ENCODE results near the gene NFYC.
"Not testable (repeated sequence)": the region's sequence is repeated elsewhere in the genome, so short reads cannot be mapped to it uniquely, and the experiment has no call there.

Gene NFYC

GRCh38 chr1:40706626-40707025 is 15.1 kb downstream of the NFYC start:
- DNase-seq (ENCODE audit: low spot score), result no peak

- peak; percentile 81 for DNase-seq (ENCODE audit: low spot score)
These were observed 17.2 kb downstream of the NFYC start for GRCh38 chr1:40708750-40709099.

- peak; percentile 86 for DNase-seq (ENCODE audit: low spot score)
These were observed 17.7 kb downstream of the NFYC start for GRCh38 chr1:40709100-40709801.

GRCh38 chr1:40709802-40710278 is 18.3 kb downstream of the NFYC start:
- DNase-seq (ENCODE audit: low spot score), result no peak

GRCh38 chr1:40710581-40711315 is 19.2 kb downstream of the NFYC start:
- DNase-seq (ENCODE audit: low spot score), result no peak

GRCh38 chr1:40711465-40712404 is 20.2 kb downstream of the NFYC start:
- peak; percentile 20 for DNase-seq (ENCODE audit: low spot score)

GRCh38 chr1:40712405-40712944 is 21.0 kb downstream of the NFYC start:
- DNase-seq (ENCODE audit: low spot score), result no peak

- no peak for DNase-seq (ENCODE audit: low spot score)
These were observed 21.5 kb downstream of the NFYC start for GRCh38 chr1:40712997-40713396.

- no peak for DNase-seq (ENCODE audit: low spot score)
These were observed 24.1 kb downstream of the NFYC start for GRCh38 chr1:40715491-40716059.

GRCh38 chr1:40717065-40717464 is 25.6 kb downstream of the NFYC start:
- no peak for DNase-seq (ENCODE audit: low spot score)

GRCh38 chr1:40717955-40718354 is 26.5 kb downstream of the NFYC start:
- DNase-seq (ENCODE audit: low spot score), result no peak

GRCh38 chr1:40720493-40720892 is 29.0 kb downstream of the NFYC start:
- no peak for DNase-seq (ENCODE audit: low spot score)

GRCh38 chr1:40722622-40723021 is 31.1 kb downstream of the NFYC start:
- no peak for DNase-seq (ENCODE audit: low spot score)

- DNase-seq (ENCODE audit: low spot score), result no peak
These were observed 31.9 kb downstream of the NFYC start for GRCh38 chr1:40723196-40723955.

- not testable (repeated sequence) for DNase-seq (ENCODE audit: low spot score)
These were observed 36.2 kb downstream of the NFYC start for GRCh38 chr1:40727662-40728061.

- DNase-seq (ENCODE audit: low spot score), result not testable (repeated sequence)
These were observed 37.9 kb downstream of the NFYC start for GRCh38 chr1:40729316-40729862.

- no peak for DNase-seq (ENCODE audit: low spot score)
These were observed 41.3 kb downstream of the NFYC start for GRCh38 chr1:40732756-40733301.

GRCh38 chr1:40734882-40735628 is 43.6 kb downstream of the NFYC start:
- DNase-seq (ENCODE audit: low spot score), result no peak

GRCh38 chr1:40736085-40736531 is 44.6 kb downstream of the NFYC start:
- DNase-seq (ENCODE audit: low spot score), result peak; percentile 28

GRCh38 chr1:40738831-40739230 is 47.3 kb downstream of the NFYC start:
- DNase-seq (ENCODE audit: low spot score), result no peak
